Measurements from ENCODE around the gene MIS18BP1.
"Not testable (repeated sequence)": the region's sequence is repeated elsewhere in the genome, so short reads cannot be mapped to it uniquely, and the experiment has no call there.

The MIS18BP1 gene

GRCh38 chr14:45254771-45255170 is 1.8 kb upstream of the MIS18BP1 start:
- DNase-seq (ENCODE audit: insufficient read length, low spot score) (no peak), FAIRE-seq (no peak)
- TF ChIP-seq POLR2A (IDR thresholded peaks at IDR 0.05; ENCODE audit: low read depth, low read length) = no peak

GRCh38 chr14:45253754-45254310 is 830 bp upstream of the MIS18BP1 start:
- FAIRE-seq (no peak), DNase-seq (ENCODE audit: insufficient read length, low spot score) (no peak)
- no peak for TF ChIP-seq POLR2A (IDR thresholded peaks at IDR 0.05; ENCODE audit: low read depth, low read length)

- FAIRE-seq = no peak
- no peak for TF ChIP-seq POLR2A (IDR thresholded peaks at IDR 0.05; ENCODE audit: low read depth, low read length)
- DNase-seq (ENCODE audit: insufficient read length, low spot score) = no peak
These were observed 484 bp downstream of the MIS18BP1 start for GRCh38 chr14:45252366-45253069.

- TF ChIP-seq POLR2A (IDR thresholded peaks at IDR 0.05; ENCODE audit: low read depth, low read length) = no peak
- DNase-seq (ENCODE audit: insufficient read length, low spot score) = peak; percentile 8
- FAIRE-seq = peak; percentile 38
These were observed 1.1 kb downstream of the MIS18BP1 start for GRCh38 chr14:45251912-45252311.

- DNase-seq (ENCODE audit: insufficient read length, low spot score) (no peak), FAIRE-seq (no peak)
- TF ChIP-seq POLR2A (IDR thresholded peaks at IDR 0.05; ENCODE audit: low read depth, low read length) = no peak
These were observed 3.0 kb downstream of the MIS18BP1 start for GRCh38 chr14:45249856-45250575.

GRCh38 chr14:45247427-45247826 is 5.6 kb downstream of the MIS18BP1 start:
- FAIRE-seq (no peak), DNase-seq (ENCODE audit: insufficient read length, low spot score) (no peak)
- no peak for TF ChIP-seq POLR2A (IDR thresholded peaks at IDR 0.05; ENCODE audit: low read depth, low read length)

GRCh38 chr14:45246691-45247090 is 6.3 kb downstream of the MIS18BP1 start:
- TF ChIP-seq POLR2A (IDR thresholded peaks at IDR 0.05; ENCODE audit: low read depth, low read length) = no peak

GRCh38 chr14:45246151-45246550 is 6.9 kb downstream of the MIS18BP1 start:
- DNase-seq (ENCODE audit: insufficient read length, low spot score) = no peak
- TF ChIP-seq POLR2A (IDR thresholded peaks at IDR 0.05; ENCODE audit: low read depth, low read length) = no peak
- FAIRE-seq = no peak

More at GRCh38 chr14:45246691-45247090, 6.3 kb downstream of the MIS18BP1 start:
- FAIRE-seq (no peak), DNase-seq (ENCODE audit: insufficient read length, low spot score) (no peak)

- TF ChIP-seq POLR2A (IDR thresholded peaks at IDR 0.05; ENCODE audit: low read depth, low read length) = no peak
- FAIRE-seq (no peak), DNase-seq (ENCODE audit: insufficient read length, low spot score) (no peak)
These were observed 10.3 kb downstream of the MIS18BP1 start for GRCh38 chr14:45242706-45243105.

GRCh38 chr14:45238988-45239387 is 14.0 kb downstream of the MIS18BP1 start:
- DNase-seq (ENCODE audit: insufficient read length, low spot score) = no peak
- no peak for FAIRE-seq
- no peak for TF ChIP-seq POLR2A (IDR thresholded peaks at IDR 0.05; ENCODE audit: low read depth, low read length)

GRCh38 chr14:45227566-45227965 is 25.4 kb downstream of the MIS18BP1 start:
- FAIRE-seq = no peak
- no peak for DNase-seq (ENCODE audit: insufficient read length, low spot score)
- TF ChIP-seq POLR2A (IDR thresholded peaks at IDR 0.05; ENCODE audit: low read depth, low read length) = no peak

- no peak for TF ChIP-seq POLR2A (IDR thresholded peaks at IDR 0.05; ENCODE audit: low read depth, low read length)
- no peak for DNase-seq (ENCODE audit: insufficient read length, low spot score)
- no peak for FAIRE-seq
These were observed 30.3 kb downstream of the MIS18BP1 start for GRCh38 chr14:45222485-45223262.

- DNase-seq (ENCODE audit: insufficient read length, low spot score); FAIRE-seq: not testable (repeated sequence)
These were observed 38.7 kb downstream of the MIS18BP1 start for GRCh38 chr14:45214341-45214740.

- not testable (repeated sequence) for FAIRE-seq; DNase-seq (ENCODE audit: insufficient read length, low spot score)
These were observed 39.3 kb downstream of the MIS18BP1 start for GRCh38 chr14:45213716-45214115.
